GM18867 (cell line): Measurements from ENCODE around the gene LZTS2.
A peak's percentile ranks its signal among the peaks of the same experiment; 100 is the strongest.

ENCODE experiments used
- ATAC-seq: cut with Tn5 transposase; IDR thresholded peaks from one replicate; pipeline ENCODE4 v1.9.1; 2021; ENCODE audit warnings: mild to moderate bottlenecking, moderate library complexity; ENCODE audit not compliant: unreplicated experiment

The LZTS2 gene

GRCh38 chr10:101012525-101013364 is 13.1 kb downstream of the LZTS2 start:
- ATAC-seq = peak; percentile 75

GRCh38 chr10:101013365-101013825 is 13.8 kb downstream of the LZTS2 start:
- ATAC-seq = no peak

GRCh38 chr10:101014230-101014884 is 14.7 kb downstream of the LZTS2 start:
- ATAC-seq = no peak

- no peak for ATAC-seq
Observed at GRCh38 chr10:101014966-101015581, 15.5 kb downstream of the LZTS2 start.

GRCh38 chr10:101015582-101015973 is 16.0 kb downstream of the LZTS2 start:
- no peak for ATAC-seq

- no peak for ATAC-seq
Observed at GRCh38 chr10:101016814-101017213, 17.2 kb downstream of the LZTS2 start.

- no peak for ATAC-seq
Observed at GRCh38 chr10:101018118-101018599, 18.6 kb downstream of the LZTS2 start.

GRCh38 chr10:101018600-101019439 is 19.2 kb downstream of the LZTS2 start:
- ATAC-seq = no peak

GRCh38 chr10:101019440-101019703 is 19.8 kb downstream of the LZTS2 start:
- ATAC-seq = no peak

- no peak for ATAC-seq
Observed at GRCh38 chr10:101020427-101021075, 20.9 kb downstream of the LZTS2 start.

GRCh38 chr10:101021239-101021638 is 21.6 kb downstream of the LZTS2 start:
- no peak for ATAC-seq

- no peak for ATAC-seq
Observed at GRCh38 chr10:101021692-101022251, 22.2 kb downstream of the LZTS2 start.

- ATAC-seq = no peak
Observed at GRCh38 chr10:101022967-101023705, 23.5 kb downstream of the LZTS2 start.

GRCh38 chr10:101027106-101027720 is 27.6 kb downstream of the LZTS2 start:
- ATAC-seq = no peak

GRCh38 chr10:101028446-101029337 is 29.1 kb downstream of the LZTS2 start:
- ATAC-seq = no peak

GRCh38 chr10:101029520-101030295 is 30.1 kb downstream of the LZTS2 start:
- ATAC-seq = no peak

- no peak for ATAC-seq
Observed at GRCh38 chr10:101030496-101031127, 31.0 kb downstream of the LZTS2 start.
